GM12864 (cell line): ENCODE results near the gene FAM219A.

Experiments used
- DNase-seq: peaks from one replicate; pipeline ENCODE4 v3.0.0-alpha.2; 2011; ENCODE audit warnings: low read depth
- H3K4me3 ChIP-seq: 2 replicates; pipeline ENCODE4 v1.5.1; 2011; ENCODE audit warnings: mild to moderate bottlenecking, low read depth, low read length, control low read depth
- CTCF ChIP-seq: IDR thresholded peaks from 2 replicates; pipeline ENCODE4 v1.5.1; 2011; ENCODE audit warnings: low read depth, mild to moderate bottlenecking, moderate library complexity, low read length, control low read depth, inconsistent platforms; ENCODE audit errors: missing control alignments

Gene FAM219A

GRCh38 chr9:34502891-34503290 lies 44.5 kb upstream of the FAM219A start:
- TF ChIP-seq CTCF: no peak
- no peak for DNase-seq
- H3K4me3 ChIP-seq: no peak overlapping the region

GRCh38 chr9:34502471-34502870 lies 44.1 kb upstream of the FAM219A start:
- no peak overlapping the region for H3K4me3 ChIP-seq
- TF ChIP-seq CTCF: no peak
- DNase-seq: no peak

GRCh38 chr9:34501889-34502425 lies 43.6 kb upstream of the FAM219A start:
- no peak overlapping the region for H3K4me3 ChIP-seq
- no peak for DNase-seq
- TF ChIP-seq CTCF: peak; percentile 1

GRCh38 chr9:34501372-34501771 lies 43.0 kb upstream of the FAM219A start:
- TF ChIP-seq CTCF: no peak
- no peak for DNase-seq
- no peak overlapping the region for H3K4me3 ChIP-seq

GRCh38 chr9:34500623-34501267 lies 42.4 kb upstream of the FAM219A start:
- TF ChIP-seq CTCF: peak; percentile 98
- no peak overlapping the region for H3K4me3 ChIP-seq
- DNase-seq: no peak

- no peak overlapping the region for H3K4me3 ChIP-seq
- no peak for TF ChIP-seq CTCF
- no peak for DNase-seq
Observed at GRCh38 chr9:34499076-34499475, 40.7 kb upstream of the FAM219A start.

GRCh38 chr9:34498553-34498952 lies 40.2 kb upstream of the FAM219A start:
- H3K4me3 ChIP-seq: no peak overlapping the region
- DNase-seq: no peak
- no peak for TF ChIP-seq CTCF
